GM18867 (cell line): Measurements from ENCODE around the gene GCH1.
"Not testable (repeated sequence)": the region's sequence is repeated elsewhere in the genome, so short reads cannot be mapped to it uniquely, and the experiment has no call there.

Experiments used
- ATAC-seq: cut with Tn5 transposase; IDR thresholded peaks from one replicate; pipeline ENCODE4 v1.9.1; 2021; ENCODE audit warnings: mild to moderate bottlenecking, moderate library complexity; ENCODE audit not compliant: unreplicated experiment

GCH1 gene, protein sequence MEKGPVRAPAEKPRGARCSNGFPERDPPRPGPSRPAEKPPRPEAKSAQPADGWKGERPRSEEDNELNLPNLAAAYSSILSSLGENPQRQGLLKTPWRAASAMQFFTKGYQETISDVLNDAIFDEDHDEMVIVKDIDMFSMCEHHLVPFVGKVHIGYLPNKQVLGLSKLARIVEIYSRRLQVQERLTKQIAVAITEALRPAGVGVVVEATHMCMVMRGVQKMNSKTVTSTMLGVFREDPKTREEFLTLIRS

GRCh38 chr14:54902521-54903420, at the start of gene GCH1:
TSS of gene GCH1 (minus strand) at chr14:54902826. CDS start at chr14:54902663, 163 bp downstream.
- ATAC-seq = peak; percentile 88

DNA sequence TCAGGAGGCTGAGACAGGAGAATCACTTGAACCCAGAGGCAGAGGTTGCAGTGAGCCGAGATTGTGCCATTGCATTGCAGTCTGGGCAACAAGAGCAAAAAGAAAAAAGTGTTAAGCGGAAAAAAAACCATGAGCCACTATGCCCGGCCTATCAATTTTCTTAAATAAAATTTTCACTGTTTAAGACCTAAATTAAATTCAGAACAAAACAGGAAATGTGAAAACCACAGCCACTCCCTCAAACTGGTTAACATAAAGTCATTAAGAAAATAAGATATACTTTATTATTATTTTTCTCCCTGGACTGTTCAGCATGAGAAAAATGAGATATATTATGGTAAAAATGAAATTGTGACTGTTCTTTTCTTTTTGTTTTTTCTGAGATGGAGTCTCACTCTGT, 44.6 kb upstream of the GCH1 start:
- no peak for ATAC-seq

- ATAC-seq = no peak
These were observed 43.9 kb upstream of the GCH1 start for GRCh38 chr14:54946500-54946899.

DNA sequence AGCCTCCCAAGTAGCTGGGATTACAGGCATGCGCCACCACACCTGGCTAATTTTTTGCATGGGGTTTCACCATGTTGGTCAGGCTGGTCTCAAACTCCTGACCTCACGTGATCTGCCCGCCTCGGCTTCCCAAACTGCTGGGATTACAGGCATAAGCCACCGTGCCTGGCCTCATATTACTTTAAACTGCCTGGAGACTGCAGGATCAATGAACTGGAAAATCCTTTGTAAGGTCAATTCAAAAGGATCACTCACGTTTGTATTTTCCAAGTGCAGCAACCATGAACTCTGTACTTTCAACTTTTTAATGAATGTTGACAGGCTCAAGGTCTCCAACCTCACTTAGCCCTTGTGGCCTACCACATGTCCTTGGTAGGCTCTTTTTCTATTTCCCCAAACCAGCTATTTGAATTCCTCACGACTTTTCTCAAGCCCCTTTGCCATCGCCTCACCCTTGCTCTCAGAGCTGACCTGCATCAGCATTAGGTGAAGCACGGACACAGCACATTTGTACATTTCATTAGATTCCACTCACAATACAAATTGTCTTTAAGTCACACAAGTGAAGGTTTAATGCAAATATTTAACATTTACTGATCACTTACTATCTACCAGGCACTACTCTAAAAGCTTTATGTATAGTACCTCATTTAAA, 42.2 kb upstream of the GCH1 start:
- no peak for ATAC-seq

DNA sequence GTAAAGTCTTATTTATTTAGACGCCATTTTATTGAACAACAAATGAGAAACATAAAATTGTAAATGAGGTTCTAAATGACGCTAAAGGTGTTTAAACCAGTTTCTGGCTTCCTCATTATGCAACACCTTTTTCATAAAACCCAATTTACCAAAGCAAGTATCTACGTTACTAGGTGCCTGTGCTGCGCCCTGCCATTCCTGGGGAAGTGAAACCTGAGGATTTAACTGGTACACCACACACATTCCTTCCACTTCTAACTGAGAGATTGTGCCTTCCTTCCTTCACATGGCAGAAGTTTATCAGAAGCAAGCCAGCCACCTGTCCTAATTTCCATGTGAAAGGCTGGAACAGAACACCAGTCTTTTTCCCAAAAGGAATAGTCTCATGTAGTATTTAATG, 40.3 kb upstream of the GCH1 start:
- no peak for ATAC-seq

DNA sequence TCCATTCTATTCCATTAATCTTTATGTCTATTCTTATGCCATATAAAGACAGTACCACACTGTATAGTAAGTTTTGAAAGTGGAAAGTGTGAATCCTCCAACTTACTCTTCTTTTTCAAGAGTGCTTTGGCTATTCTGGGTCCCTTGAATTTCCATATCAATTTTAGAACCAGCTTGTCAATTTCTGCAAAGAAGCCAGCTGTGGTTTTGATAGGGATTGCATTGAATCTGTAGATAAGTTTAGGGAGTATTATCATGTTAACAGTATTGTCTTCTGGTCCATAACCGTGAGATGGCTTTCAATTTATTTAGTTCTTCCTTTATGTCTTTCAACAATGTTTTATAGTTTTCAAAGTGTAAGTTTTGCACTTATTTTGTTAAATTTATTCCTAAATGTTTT, 34.2 kb upstream of the GCH1 start:
- ATAC-seq = no peak

- no peak for ATAC-seq
These were observed 33.3 kb upstream of the GCH1 start for GRCh38 chr14:54935958-54936357.

- ATAC-seq = no peak
These were observed 32.5 kb upstream of the GCH1 start for GRCh38 chr14:54935100-54935499.

- no peak for ATAC-seq
These were observed 30.4 kb upstream of the GCH1 start for GRCh38 chr14:54933006-54933405.

GRCh38 chr14:54931598-54932340, 29.1 kb upstream of the GCH1 start:
- ATAC-seq = no peak

DNA sequence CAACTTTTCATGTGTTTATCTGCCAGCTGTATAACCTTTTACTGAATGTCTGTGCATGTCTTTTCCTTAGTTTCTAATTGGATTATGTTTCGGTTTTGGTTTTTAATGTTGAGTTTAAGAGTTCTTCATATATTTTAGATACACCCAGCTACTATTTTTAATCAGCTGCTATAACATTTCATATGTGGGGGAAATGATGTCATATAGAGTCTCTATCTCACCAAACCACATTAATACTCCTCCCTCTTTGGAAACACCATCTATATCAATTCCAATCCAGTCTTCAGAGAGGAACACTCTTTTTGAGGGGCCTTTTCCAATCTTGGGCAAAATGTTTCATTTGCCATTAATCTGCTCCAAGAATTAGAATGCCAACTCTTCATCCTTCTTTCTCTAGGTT, 28.5 kb upstream of the GCH1 start:
- ATAC-seq = no peak

DNA sequence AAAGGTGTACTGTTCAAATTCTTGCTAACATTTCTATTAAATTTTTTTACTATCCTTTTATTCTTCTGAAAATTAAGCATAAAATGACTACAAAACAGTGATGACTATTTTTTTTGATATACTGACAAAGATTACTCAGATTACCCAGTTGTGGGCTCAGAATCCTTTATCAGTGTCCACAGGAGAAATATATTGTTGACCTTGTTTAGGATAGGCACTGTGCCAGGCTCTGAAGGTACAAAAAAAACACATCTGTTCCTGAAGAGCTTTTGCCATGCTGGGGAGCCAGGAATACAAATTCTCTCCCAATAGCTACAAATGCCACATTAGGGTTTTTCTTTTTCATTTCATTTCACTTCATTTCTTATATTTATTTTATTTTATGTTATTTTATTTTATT, 26.9 kb upstream of the GCH1 start:
- ATAC-seq = no peak

GRCh38 chr14:54928216-54928615, 25.6 kb upstream of the GCH1 start:
- ATAC-seq = no peak

DNA sequence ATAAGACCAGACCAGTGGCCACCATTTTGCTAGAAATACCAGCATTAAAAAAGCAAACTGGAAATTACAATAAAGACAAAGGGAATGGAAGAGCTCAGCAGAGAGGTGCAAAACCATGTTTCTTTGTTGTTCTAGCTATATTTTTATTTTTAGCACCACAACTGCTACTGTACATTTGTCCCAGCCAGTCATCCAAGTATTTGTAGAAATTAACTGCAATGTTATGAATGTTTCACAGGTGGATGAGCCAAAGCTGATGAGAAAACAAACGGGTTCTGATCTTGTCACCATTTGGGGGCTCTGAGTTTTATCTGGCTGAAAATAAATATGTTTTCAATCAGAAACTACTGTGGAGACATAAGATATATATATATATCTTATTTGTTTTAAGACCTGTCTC, 24.9 kb upstream of the GCH1 start:
- ATAC-seq = no peak

DNA sequence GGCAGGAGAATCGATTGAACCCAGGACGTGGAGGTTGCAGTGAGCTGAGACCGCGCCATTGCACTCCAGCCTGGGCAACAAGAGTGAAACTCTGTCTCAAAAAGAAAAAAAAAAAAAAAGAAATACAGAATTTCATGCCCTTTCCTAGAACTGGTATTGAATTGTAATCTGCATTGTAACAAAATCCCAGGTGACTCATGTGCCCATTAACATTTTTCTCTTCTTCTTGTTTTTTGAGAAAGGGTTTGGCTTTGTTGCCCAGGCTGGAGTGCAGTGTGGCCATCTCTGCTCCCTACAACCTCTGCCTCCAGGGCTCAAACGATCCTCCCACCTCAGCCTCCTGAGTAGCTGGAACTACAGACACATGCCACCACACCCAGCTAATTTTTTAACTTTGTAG, 23.9 kb upstream of the GCH1 start:
- not testable (repeated sequence) for ATAC-seq

GRCh38 chr14:54922598-54922997, 20.0 kb upstream of the GCH1 start:
- ATAC-seq = no peak

DNA sequence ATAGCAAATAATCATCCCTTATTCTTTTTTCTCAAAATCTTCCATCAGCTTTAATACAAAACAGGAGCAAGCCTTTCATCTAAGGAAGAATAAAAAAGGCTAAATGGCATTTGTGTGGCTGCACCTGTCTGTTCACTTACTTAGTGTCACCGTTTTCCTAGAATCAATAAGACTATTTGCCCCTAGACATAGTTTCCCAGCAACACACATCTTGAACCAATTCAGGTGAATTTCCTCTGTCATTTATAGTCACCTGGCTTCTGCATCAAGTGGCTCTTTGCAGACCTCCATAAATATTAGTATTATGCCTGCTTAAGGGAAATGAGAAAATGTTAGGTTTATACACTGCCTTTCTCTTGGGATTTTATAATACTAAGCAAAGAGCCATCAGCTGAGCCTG, 17.4 kb upstream of the GCH1 start:
- ATAC-seq = no peak

- no peak for ATAC-seq
These were observed 16.7 kb upstream of the GCH1 start for GRCh38 chr14:54919330-54919729.

- no peak for ATAC-seq
These were observed 15.8 kb upstream of the GCH1 start for GRCh38 chr14:54918427-54918826.

- ATAC-seq = no peak
These were observed 13.5 kb upstream of the GCH1 start for GRCh38 chr14:54916101-54916500.
